ENCODE results near the gene CRELD2. TPM values are rescaled to one million over a fixed set of nuclear protein-coding genes. Genes with fewer than 3 reads are reported as not detected.

CRELD2 gene, protein sequence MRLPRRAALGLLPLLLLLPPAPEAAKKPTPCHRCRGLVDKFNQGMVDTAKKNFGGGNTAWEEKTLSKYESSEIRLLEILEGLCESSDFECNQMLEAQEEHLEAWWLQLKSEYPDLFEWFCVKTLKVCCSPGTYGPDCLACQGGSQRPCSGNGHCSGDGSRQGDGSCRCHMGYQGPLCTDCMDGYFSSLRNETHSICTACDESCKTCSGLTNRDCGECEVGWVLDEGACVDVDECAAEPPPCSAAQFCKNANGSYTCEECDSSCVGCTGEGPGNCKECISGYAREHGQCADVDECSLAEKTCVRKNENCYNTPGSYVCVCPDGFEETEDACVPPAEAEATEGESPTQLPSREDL
- 17.9 TPM for total RNA-seq (2013)
- polyA plus RNA-seq (10 to 100 TPM; 20.3 to 33.2 (median 27.6) TPM), polyA minus RNA-seq (18.1 and 26.6 TPM in 2 replicates), total RNA-seq (3.6 to 16.2 (median 9.2) reads per million in 11 experiments)

DNA sequence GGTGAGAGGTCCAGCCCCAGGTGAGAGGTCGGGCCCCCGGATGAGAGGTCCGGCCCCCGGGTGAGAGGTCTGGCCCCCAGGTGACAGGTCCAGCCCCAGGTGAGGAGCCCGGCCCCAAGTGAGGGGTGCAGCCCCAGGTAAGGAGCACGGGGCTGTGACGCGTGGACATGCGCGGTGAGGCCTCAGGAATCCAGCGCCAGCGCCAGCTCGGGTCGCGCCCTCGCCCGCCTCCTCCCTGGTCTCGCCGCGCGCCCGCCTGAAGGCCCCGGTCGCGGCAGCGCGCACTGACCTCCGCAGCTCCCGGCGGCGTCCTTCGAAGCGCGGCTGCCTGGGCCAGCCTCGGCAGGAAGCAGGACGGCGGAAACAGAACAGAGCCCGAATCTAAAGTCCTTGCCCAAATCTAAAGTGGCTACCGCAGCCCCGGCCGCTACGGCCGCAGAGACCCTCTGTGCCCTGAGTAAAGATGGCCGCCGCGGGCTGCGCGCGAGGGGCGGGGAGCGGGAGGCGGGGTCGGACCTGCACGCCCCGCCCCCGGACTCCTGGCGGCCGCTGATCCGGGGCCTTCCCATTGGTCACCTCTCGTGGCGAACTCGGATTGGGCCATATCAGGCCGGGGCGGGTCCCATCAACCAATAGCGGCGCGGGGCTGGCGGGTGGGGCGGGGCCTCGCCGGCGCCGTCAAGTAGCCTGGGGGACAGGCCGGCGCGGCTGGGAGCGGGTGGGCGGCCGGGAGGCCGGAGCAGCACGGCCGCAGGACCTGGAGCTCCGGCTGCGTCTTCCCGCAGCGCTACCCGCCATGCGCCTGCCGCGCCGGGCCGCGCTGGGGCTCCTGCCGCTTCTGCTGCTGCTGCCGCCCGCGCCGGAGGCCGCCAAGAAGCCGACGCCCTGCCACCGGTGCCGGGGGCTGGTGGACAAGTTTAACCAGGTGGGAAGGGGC, at the start of gene CRELD2, which contains the start of gene ALG12:
Gene CRELD2, plus strand, starts transcription at position 661 of the 937 bp plus-strand sequence. Its CDS starts 136 bp downstream, at position 797.
Gene ALG12, minus strand, starts transcription at position 465 of the 937 bp plus-strand sequence. CDS start 4,673 bp downstream, outside the sequence.
- peak within 1 kb of the TSS; percentile 80 for H2AFZ ChIP-seq (ENCODE audit: insufficient read depth, low read depth, low read length, poor library complexity, severe bottlenecking)
- H4K20me1 ChIP-seq (ENCODE audit: insufficient read depth, low read length): no peaks in the 10 kb centered on the region
- no peaks in the 10 kb centered on the region for H3K27me3 ChIP-seq (ENCODE audit: control insufficient read depth in 2 of 2, insufficient read depth in 2 of 2, low read length in 2 of 2)
- Mint-ChIP-seq H3K4me3 (peak within 1 kb of the TSS; percentile 79 to 88), H3K9me3 (no peaks in the 10 kb centered on the region), H3K4me1 (peaks cover 23% of the 10 kb centered on the region), H3K27ac (peak within 1 kb of the TSS; percentile 79 to 95 (median 88)), H3K27me3 (ENCODE audit: low read depth in 3 of 3) (peaks cover 0 to 2% (median 0%) of the 10 kb centered on the region in 3 donors), H3K36me3 (peaks cover 26 to 34% of the 10 kb centered on the region in 2 donors)
- H3K27ac ChIP-seq (ENCODE audit: low read depth in 1 of 2, low read length in 2 of 2): peak within 1 kb of the TSS; percentile 75 to 88
- H3K4me1 ChIP-seq (ENCODE audit: control insufficient read depth in 1 of 2, insufficient read depth in 2 of 2, low read length in 2 of 2): peaks cover 20 to 23% of the 10 kb centered on the region in 2 donors
- H3K9ac ChIP-seq (ENCODE audit: insufficient read depth, low read length, poor library complexity, severe bottlenecking): peak within 1 kb of the TSS; percentile 91
- H3K9me3 ChIP-seq (replicated peaks in 1 of 2; ENCODE audit: control insufficient read depth in 1 of 2, insufficient read depth in 1 of 2, low read length in 2 of 2): no peaks in the 10 kb centered on the region
- DNase-seq: peak; percentile 95 to 96 (median 95)
- H3K79me2 ChIP-seq (ENCODE audit: insufficient read depth, low read length): peaks cover 21% of the 10 kb centered on the region
- under 1% methylated on average over 101 of the region's 103 CpGs for WGBS (ENCODE audit: insufficient coverage)
- peaks cover 7 to 26% of the 10 kb centered on the region in 2 donors for H3K36me3 ChIP-seq (replicated peaks in 1 of 2; ENCODE audit: control insufficient read depth in 1 of 2, insufficient read depth in 2 of 2, low read length in 2 of 2)
- peak within 1 kb of the TSS; percentile 83 to 87 (median 85) for H3K4me3 ChIP-seq (replicated peaks in 1 of 3; ENCODE audit: low read depth in 2 of 3, low read length in 3 of 3)
- intact Hi-C loops (cut with micrococcal nuclease): loop anchor here in 1 of 2 donors (2.0 kb wide), 1 partner anchor 69 kb away; no protein-coding TSS in a partner anchor
- H3K4me2 ChIP-seq (replicated peaks; ENCODE audit: extremely low read depth, low read length, poor library complexity, severe bottlenecking): peak within 1 kb of the TSS; percentile 93
- TF ChIP-seq, protein P1, sequence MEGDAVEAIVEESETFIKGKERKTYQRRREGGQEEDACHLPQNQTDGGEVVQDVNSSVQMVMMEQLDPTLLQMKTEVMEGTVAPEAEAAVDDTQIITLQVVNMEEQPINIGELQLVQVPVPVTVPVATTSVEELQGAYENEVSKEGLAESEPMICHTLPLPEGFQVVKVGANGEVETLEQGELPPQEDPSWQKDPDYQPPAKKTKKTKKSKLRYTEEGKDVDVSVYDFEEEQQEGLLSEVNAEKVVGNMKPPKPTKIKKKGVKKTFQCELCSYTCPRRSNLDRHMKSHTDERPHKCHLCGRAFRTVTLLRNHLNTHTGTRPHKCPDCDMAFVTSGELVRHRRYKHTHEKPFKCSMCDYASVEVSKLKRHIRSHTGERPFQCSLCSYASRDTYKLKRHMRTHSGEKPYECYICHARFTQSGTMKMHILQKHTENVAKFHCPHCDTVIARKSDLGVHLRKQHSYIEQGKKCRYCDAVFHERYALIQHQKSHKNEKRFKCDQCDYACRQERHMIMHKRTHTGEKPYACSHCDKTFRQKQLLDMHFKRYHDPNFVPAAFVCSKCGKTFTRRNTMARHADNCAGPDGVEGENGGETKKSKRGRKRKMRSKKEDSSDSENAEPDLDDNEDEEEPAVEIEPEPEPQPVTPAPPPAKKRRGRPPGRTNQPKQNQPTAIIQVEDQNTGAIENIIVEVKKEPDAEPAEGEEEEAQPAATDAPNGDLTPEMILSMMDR (IDR thresholded peaks at IDR 0.05): no peak

All from CD14-positive monocyte (primary cell).